ENCODE data around the gene CIDEC.
A peak's percentile ranks its signal among the peaks of the same experiment; 100 is the strongest.

The CIDEC gene, protein sequence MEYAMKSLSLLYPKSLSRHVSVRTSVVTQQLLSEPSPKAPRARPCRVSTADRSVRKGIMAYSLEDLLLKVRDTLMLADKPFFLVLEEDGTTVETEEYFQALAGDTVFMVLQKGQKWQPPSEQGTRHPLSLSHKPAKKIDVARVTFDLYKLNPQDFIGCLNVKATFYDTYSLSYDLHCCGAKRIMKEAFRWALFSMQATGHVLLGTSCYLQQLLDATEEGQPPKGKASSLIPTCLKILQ

DNA sequence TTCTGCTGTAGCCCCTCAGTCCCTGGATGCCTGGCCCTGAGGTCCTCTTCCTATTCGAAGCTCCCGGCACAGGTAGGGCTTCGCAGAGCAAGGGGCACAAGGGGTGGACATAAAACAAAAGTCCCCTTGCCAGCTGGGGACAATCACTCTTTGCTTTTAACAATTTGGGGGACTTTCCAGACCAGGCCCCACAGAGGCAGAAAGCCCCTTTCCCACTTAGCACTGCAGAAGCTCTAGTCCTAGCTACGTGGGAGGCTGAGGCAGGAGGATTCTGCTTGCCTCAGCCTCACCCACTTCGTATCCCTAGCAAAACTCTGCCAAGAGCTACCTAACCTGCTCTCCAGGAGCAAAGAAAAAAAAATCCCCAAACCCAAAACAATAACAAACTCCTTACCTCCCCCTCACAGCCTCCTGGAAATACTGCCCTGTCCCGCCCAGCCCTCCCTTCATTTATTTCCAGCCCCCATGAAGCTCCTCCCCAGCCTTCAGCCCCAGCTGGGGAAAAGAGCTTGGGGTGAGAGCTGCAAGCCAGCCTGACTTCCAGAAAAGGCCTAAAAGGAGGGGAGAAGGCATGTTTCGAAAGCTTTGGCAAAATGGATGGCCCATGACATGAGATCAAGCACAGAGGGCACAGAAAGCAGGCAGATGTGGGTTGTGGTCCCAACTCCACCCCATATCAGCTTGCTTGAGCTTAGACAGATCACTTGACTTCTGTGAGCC, at the start of gene CIDEC:
Gene CIDEC (minus strand): TSS at position 424 of the 720 bp plus-strand sequence. CDS start 1,767 bp downstream, outside the sequence.
- H3K27ac ChIP-seq = no peak within 1 kb of the TSS
- DNase-seq (ENCODE audit: low read depth, low spot score) = no peak
- H3K36me3 ChIP-seq (ENCODE audit: insufficient read depth, low read length) = no peaks in the 10 kb centered on the region
- no peak within 1 kb of the TSS for H3K4me3 ChIP-seq
- TF ChIP-seq FOXP2 (optimal IDR thresholded peaks at IDR 0.05; ENCODE audit: control extremely low read depth, extremely low read length, insufficient read depth) = no peak
- TF ChIP-seq EZH2 (IDR thresholded peaks at IDR 0.05) = no peak
- TF ChIP-seq POLR2AphosphoS5 (IDR thresholded peaks at IDR 0.05; ENCODE audit: borderline replicate concordance, low read depth, low read length) = no peak
- H3K9ac ChIP-seq (ENCODE audit: insufficient read length) = no peak within 1 kb of the TSS
- H3K9me3 ChIP-seq (ENCODE audit: low read depth, low read length) = no peaks in the 10 kb centered on the region

DNA sequence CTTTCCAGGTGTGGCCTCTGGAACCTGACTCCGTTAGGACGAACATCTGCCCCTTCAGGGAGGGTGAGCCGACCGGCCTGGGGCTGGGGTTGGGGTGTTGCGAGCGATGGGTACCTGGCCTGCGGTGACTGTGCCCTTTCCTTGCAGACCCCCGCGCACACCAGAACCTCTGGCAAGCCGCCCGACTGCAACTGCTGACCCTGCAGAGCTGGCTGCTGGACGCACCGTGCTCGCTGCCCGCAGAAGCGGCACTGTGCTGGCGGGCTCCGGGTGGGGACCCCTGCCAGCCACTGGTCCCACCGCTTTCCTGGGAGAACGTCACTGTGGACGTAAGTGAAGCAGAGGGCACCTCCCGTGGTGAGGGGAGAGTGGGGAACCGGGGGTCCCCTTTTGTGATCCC, 48.1 kb upstream of the CIDEC start:
- H3K9ac ChIP-seq (ENCODE audit: insufficient read length) = no peak overlapping the region
- TF ChIP-seq EZH2 (IDR thresholded peaks at IDR 0.05) (no peak), FOXP2 (optimal IDR thresholded peaks at IDR 0.05; ENCODE audit: control extremely low read depth, extremely low read length, insufficient read depth) (no peak), POLR2AphosphoS5 (IDR thresholded peaks at IDR 0.05; ENCODE audit: borderline replicate concordance, low read depth, low read length) (no peak)
- no peak overlapping the region for H3K27ac ChIP-seq
- no peak overlapping the region for H3K4me3 ChIP-seq
- no peak for DNase-seq (ENCODE audit: low read depth, low spot score)
- no peaks in the 10 kb centered on the region for H3K9me3 ChIP-seq (ENCODE audit: low read depth, low read length)
- H3K36me3 ChIP-seq (ENCODE audit: insufficient read depth, low read length) = no peaks in the 10 kb centered on the region

DNA sequence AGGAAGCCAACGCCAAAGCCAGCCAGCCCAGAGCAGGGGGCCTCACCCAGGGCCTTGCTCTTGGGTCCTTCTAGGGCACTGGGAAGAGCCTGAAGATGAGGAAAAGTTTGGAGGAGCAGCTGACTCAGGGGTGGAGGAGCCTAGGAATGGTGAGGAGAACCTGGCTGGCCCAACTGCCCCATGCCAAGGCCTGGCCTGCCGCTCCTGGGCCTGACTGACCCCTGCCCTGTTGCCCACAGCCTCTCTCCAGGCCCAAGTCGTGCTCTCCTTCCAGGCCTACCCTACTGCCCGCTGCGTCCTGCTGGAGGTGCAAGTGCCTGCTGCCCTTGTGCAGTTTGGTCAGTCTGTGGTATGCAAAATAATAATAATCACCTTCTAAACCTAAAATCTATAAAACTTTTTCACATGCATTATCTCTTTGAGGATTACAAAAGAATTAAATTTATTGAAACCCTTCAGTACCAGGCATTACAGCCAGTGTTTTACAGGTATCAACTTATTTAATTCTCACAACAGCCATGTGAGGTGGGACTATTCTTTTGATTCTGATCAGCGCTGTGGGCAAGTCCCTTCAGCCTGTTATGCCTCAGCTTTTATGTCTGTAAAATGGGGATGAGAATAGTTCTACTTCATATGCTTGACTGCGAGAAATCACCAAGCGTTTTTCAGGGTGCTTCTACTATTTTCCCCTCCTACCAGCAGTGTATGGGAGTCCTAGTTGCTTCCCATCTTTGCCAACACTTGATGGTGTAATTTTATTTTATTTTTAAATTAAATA, 38.4 kb upstream of the CIDEC start:
- Histone ChIP-seq H3K36me3 (ENCODE audit: insufficient read depth, low read length) (no peaks in the 10 kb centered on the region), H3K9me3 (ENCODE audit: low read depth, low read length) (no peaks in the 10 kb centered on the region), H3K27ac (no peak overlapping the region), H3K9ac (ENCODE audit: insufficient read length) (no peak overlapping the region), H3K4me3 (no peak overlapping the region)
- TF ChIP-seq POLR2AphosphoS5 (IDR thresholded peaks at IDR 0.05; ENCODE audit: borderline replicate concordance, low read depth, low read length) = no peak
- TF ChIP-seq EZH2 (IDR thresholded peaks at IDR 0.05) = no peak
- TF ChIP-seq FOXP2 (optimal IDR thresholded peaks at IDR 0.05; ENCODE audit: control extremely low read depth, extremely low read length, insufficient read depth) = no peak
- no peak for DNase-seq (ENCODE audit: low read depth, low spot score)

DNA sequence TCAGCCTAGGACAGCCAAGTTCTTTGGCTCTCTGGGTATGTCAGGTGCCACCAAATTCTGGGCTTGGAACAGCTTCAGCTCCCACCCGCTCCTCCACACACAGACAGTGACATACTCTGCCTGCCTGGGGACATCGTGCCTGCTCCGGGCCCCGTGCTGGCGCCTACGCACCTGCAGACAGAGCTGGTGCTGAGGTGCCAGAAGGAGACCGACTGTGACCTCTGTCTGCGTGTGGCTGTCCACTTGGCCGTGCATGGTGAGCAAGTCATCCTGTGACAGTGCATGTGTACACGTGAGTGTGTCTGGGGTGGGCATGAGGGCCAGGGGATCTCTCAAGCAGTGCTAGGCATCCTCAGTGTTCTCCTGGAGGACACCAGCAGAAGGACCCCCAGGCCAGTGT, 37.8 kb upstream of the CIDEC start:
- TF ChIP-seq POLR2AphosphoS5 (IDR thresholded peaks at IDR 0.05; ENCODE audit: borderline replicate concordance, low read depth, low read length) (no peak), FOXP2 (optimal IDR thresholded peaks at IDR 0.05; ENCODE audit: control extremely low read depth, extremely low read length, insufficient read depth) (no peak), EZH2 (IDR thresholded peaks at IDR 0.05) (no peak)
- Histone ChIP-seq H3K9ac (ENCODE audit: insufficient read length) (no peak overlapping the region), H3K9me3 (ENCODE audit: low read depth, low read length) (no peaks in the 10 kb centered on the region), H3K36me3 (ENCODE audit: insufficient read depth, low read length) (no peaks in the 10 kb centered on the region), H3K27ac (no peak overlapping the region), H3K4me3 (no peak overlapping the region)
- DNase-seq (ENCODE audit: low read depth, low spot score) = no peak

DNA sequence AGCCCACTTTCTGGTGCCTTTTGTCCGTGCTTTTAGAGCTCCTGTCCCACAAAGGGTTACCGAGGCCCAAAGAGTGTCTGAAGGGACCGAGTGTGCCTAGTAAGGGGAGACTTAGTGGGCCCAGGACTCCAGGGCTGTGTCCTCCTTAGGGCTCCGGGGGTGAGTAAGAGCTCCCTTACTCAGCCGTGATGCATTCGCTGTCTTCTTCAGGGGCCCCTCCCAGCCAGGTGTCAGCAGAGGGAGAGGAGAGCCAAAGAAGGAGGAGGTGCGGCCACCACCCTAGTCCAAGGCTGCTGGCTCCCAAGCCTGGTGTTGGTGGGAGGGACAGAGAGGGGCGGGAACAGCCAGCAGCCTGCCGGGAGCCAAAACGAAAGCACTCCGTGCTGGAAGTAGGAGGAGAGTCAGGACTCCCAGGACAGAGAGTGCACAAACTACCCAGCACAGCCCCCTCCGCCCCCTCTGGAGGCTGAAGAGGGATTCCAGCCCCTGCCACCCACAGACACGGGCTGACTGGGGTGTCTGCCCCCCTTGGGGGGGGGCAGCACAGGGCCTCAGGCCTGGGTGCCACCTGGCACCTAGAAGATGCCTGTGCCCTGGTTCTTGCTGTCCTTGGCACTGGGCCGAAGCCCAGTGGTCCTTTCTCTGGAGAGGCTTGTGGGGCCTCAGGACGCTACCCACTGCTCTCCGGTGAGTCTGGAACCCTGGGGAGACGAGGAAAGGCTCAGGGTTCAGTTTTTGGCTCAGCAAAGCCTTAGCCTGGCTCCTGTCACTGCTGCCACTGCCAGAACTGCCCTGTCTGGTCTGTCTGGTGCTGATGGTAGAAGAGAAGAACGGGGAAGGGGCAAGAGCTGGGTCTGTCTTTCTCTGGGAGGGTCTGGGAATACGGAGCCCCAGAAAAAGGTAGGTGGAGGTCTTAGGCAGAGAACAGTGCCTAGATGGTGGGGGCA, 37.0 kb upstream of the CIDEC start, which contains the start of gene IL17RC:
Gene IL17RC (plus strand): TSS at position 365 of the 947 bp plus-strand sequence. CDS start 218 bp downstream, at position 583.
- DNase-seq (ENCODE audit: low read depth, low spot score) = no peak
- H3K4me3 ChIP-seq = peak within 1 kb of the TSS; percentile 59
- H3K27ac ChIP-seq = no peak within 1 kb of the TSS
- H3K9ac ChIP-seq (ENCODE audit: insufficient read length) = no peak within 1 kb of the TSS
- TF ChIP-seq FOXP2 (optimal IDR thresholded peaks at IDR 0.05; ENCODE audit: control extremely low read depth, extremely low read length, insufficient read depth) = no peak
- TF ChIP-seq EZH2 (IDR thresholded peaks at IDR 0.05) = no peak
- no peak for TF ChIP-seq POLR2AphosphoS5 (IDR thresholded peaks at IDR 0.05; ENCODE audit: borderline replicate concordance, low read depth, low read length)
- no peaks in the 10 kb centered on the region for H3K9me3 ChIP-seq (ENCODE audit: low read depth, low read length)
- no peaks in the 10 kb centered on the region for H3K36me3 ChIP-seq (ENCODE audit: insufficient read depth, low read length)

DNA sequence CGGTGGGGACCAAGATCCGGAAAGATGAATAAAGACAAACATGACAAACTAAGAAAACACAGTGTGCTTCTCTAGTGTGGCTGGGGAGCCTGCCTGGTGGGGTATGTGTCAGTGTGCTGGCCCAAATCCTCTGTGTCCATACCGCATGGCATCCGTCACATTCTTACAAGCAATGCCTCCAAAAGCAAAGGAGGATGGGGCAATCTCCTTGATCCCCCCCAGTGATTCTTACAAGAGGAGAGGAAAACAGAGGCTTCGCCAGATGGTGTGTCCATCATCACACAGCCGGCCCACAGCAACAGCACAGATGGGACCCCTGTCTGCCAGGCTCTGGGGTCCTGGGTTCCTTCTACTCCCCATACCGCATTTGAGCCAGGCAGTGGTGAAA, 36.3 kb upstream of the CIDEC start:
- no peak for DNase-seq (ENCODE audit: low read depth, low spot score)
- no peaks in the 10 kb centered on the region for H3K9me3 ChIP-seq (ENCODE audit: low read depth, low read length)
- no peaks in the 10 kb centered on the region for H3K36me3 ChIP-seq (ENCODE audit: insufficient read depth, low read length)
- TF ChIP-seq EZH2 (IDR thresholded peaks at IDR 0.05) (no peak), POLR2AphosphoS5 (IDR thresholded peaks at IDR 0.05; ENCODE audit: borderline replicate concordance, low read depth, low read length) (no peak), FOXP2 (optimal IDR thresholded peaks at IDR 0.05; ENCODE audit: control extremely low read depth, extremely low read length, insufficient read depth) (no peak)
- H3K9ac ChIP-seq (ENCODE audit: insufficient read length) = no peak overlapping the region
- H3K4me3 ChIP-seq = no peak overlapping the region
- no peak overlapping the region for H3K27ac ChIP-seq

DNA sequence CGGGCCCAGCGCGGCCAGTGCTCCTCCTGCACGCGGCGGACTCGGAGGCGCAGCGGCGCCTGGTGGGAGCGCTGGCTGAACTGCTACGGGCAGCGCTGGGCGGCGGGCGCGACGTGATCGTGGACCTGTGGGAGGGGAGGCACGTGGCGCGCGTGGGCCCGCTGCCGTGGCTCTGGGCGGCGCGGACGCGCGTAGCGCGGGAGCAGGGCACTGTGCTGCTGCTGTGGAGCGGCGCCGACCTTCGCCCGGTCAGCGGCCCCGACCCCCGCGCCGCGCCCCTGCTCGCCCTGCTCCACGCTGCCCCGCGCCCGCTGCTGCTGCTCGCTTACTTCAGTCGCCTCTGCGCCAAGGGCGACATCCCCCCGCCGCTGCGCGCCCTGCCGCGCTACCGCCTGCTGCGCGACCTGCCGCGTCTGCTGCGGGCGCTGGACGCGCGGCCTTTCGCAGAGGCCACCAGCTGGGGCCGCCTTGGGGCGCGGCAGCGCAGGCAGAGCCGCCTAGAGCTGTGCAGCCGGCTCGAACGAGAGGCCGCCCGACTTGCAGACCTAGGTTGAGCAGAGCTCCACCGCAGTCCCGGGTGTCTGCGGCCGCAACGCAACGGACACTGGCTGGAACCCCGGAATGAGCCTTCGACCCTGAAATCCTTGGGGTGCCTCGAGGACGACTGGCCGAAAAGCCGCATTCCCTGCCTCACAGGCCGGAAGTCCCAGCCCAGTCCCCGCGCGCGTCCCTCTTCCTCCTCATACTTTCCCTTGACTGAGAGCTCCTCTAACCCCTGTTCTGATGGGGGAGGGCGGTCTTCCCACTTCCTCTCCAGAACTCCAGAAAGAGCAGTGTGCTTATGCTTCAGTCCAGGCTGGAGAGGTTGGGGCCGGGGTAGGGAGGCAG, 35.4 kb upstream of the CIDEC start:
- Histone ChIP-seq H3K9me3 (ENCODE audit: low read depth, low read length) (no peaks in the 10 kb centered on the region), H3K9ac (ENCODE audit: insufficient read length) (no peak overlapping the region), H3K27ac (no peak overlapping the region), H3K4me3 (peak overlapping the region; percentile 59), H3K36me3 (ENCODE audit: insufficient read depth, low read length) (no peaks in the 10 kb centered on the region)
- TF ChIP-seq POLR2AphosphoS5 (IDR thresholded peaks at IDR 0.05; ENCODE audit: borderline replicate concordance, low read depth, low read length) (peak; percentile 25; the same call in 1 of the 2 replicates), EZH2 (IDR thresholded peaks at IDR 0.05) (no peak)
- DNase-seq (ENCODE audit: low read depth, low spot score) = no peak
